ENCODE data around the gene LAMTOR1. TPM values are rescaled to one million over a fixed set of nuclear protein-coding genes. Genes with fewer than 3 reads are reported as not detected.
A peak's percentile ranks its signal among the peaks of the same experiment; 100 is the strongest.

LAMTOR1 gene
- total RNA-seq, 1 experiment from 2014 or later = 96.3 TPM

DNA sequence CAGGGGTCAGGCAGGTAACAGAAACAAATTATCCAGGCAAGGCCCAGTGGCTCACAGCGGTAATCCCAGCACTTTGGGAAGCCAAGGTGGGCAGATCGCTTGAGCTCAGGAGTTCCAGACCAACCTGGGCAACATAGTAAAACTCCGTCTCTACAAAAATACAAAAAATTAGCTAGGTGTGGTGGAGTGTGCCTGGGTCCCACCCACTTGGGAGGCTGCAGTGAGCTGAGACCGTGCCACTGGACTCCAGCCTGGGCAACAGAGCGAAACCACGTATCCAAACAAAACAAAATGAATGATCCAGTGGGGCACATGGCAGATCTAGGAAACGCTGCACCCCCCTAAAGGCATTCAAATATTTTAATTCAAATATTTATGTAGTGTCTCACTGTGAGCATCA is 32.6 kb downstream of the LAMTOR1 start:
- H2AFZ ChIP-seq (ENCODE audit: low read length) = no peak overlapping the region
- Mint-ChIP-seq H3K27me3 (ENCODE audit: low read depth) (no peaks in the 10 kb centered on the region), H3K4me1 (peaks cover 41 to 49% of the 10 kb centered on the region in 2 experiments), H3K9me3 (no peaks in the 10 kb centered on the region), H3K36me3 (ENCODE audit: insufficient read depth in 1 of 3, low read depth in 3 of 3) (peaks cover 1 to 23% (median 23%) of the 10 kb centered on the region in 3 experiments; a peak in 6 of 7 replicates), H3K4me3 (no peak overlapping the region), H3K27ac (peak overlapping the region; percentile 7 to 76 (median 26); a peak in 4 of 7 replicates)
- H3K4me1 ChIP-seq (ENCODE audit: insufficient read depth, low read length) = peaks cover 5% of the 10 kb centered on the region; the same call in 1 of the 2 replicates
- no peaks in the 10 kb centered on the region for H3K23me2 ChIP-seq (ENCODE audit: insufficient read length, low read depth, low read length, poor library complexity, severe bottlenecking)
- no CpG with 5 or more reads among the region's 7 CpGs for WGBS (ENCODE audit: extremely low coverage, insufficient read length, low lambda C conversion rate)
- H3K18ac ChIP-seq (ENCODE audit: insufficient read length, low read depth, low read length) = no peak overlapping the region
- H2BK15ac ChIP-seq (ENCODE audit: low read depth, low read length) = no peak overlapping the region
- H4K91ac ChIP-seq (ENCODE audit: insufficient read length, low read depth, low read length) = no peak overlapping the region
- no peak overlapping the region for H3K14ac ChIP-seq (ENCODE audit: insufficient read depth, low read length)
- H3K9ac ChIP-seq (ENCODE audit: extremely low read depth, insufficient read length, low read length) = no peak overlapping the region
- H2BK120ac ChIP-seq (ENCODE audit: low read depth, low read length, poor library complexity, severe bottlenecking) = no peak overlapping the region
- peaks cover 5% of the 10 kb centered on the region; the same call in 1 of the 2 replicates for H3K79me2 ChIP-seq (ENCODE audit: insufficient read depth, low read length)
- TF ChIP-seq, protein P1, sequence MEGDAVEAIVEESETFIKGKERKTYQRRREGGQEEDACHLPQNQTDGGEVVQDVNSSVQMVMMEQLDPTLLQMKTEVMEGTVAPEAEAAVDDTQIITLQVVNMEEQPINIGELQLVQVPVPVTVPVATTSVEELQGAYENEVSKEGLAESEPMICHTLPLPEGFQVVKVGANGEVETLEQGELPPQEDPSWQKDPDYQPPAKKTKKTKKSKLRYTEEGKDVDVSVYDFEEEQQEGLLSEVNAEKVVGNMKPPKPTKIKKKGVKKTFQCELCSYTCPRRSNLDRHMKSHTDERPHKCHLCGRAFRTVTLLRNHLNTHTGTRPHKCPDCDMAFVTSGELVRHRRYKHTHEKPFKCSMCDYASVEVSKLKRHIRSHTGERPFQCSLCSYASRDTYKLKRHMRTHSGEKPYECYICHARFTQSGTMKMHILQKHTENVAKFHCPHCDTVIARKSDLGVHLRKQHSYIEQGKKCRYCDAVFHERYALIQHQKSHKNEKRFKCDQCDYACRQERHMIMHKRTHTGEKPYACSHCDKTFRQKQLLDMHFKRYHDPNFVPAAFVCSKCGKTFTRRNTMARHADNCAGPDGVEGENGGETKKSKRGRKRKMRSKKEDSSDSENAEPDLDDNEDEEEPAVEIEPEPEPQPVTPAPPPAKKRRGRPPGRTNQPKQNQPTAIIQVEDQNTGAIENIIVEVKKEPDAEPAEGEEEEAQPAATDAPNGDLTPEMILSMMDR (conservative IDR thresholded peaks at IDR 0.05) = no peak
- H3K27ac ChIP-seq (ENCODE audit: insufficient read length, low read depth, low read length) = no peak overlapping the region
- H2AK5ac ChIP-seq (ENCODE audit: insufficient read length, low read length) = no peak overlapping the region
- no peaks in the 10 kb centered on the region for H3K9me3 ChIP-seq (ENCODE audit: control insufficient read depth, low read depth, low read length)
- no peak for DNase-seq
- peaks cover 4% of the 10 kb centered on the region for H3K79me1 ChIP-seq (ENCODE audit: insufficient read depth, low read depth, low read length, poor library complexity, severe bottlenecking)
- no peak overlapping the region for H3T11ph ChIP-seq (ENCODE audit: low read length)
- H4K20me1 ChIP-seq (ENCODE audit: control insufficient read depth, insufficient read depth, insufficient read length) = no peaks in the 10 kb centered on the region
- no peak overlapping the region for H3K23ac ChIP-seq (ENCODE audit: insufficient read length, low read depth, low read length)
- H3K56ac ChIP-seq (ENCODE audit: insufficient read length, low read depth, low read length) = no peak overlapping the region
- H2BK5ac ChIP-seq (ENCODE audit: insufficient read length, low read length) = no peak overlapping the region
- H2BK12ac ChIP-seq (ENCODE audit: insufficient read length, low read depth, low read length) = no peak overlapping the region
- no peak overlapping the region for H4K8ac ChIP-seq (replicated peaks; ENCODE audit: insufficient read length, low read depth, low read length)
- no peak overlapping the region for H3K4me2 ChIP-seq (ENCODE audit: insufficient read depth, insufficient read length, low read length)
- no peak overlapping the region for H4K5ac ChIP-seq (ENCODE audit: insufficient read length, low read depth, low read length)
- no peaks in the 10 kb centered on the region for H3K27me3 ChIP-seq (ENCODE audit: insufficient read depth, low read length)
- H2BK20ac ChIP-seq (ENCODE audit: low read depth, low read length, poor library complexity, severe bottlenecking) = no peak overlapping the region
- H3K4ac ChIP-seq (ENCODE audit: low read depth, low read length) = no peak overlapping the region

Measured in H9 (cell line).